ENCODE data around the gene APLF. TPM values are rescaled to one million over a fixed set of nuclear protein-coding genes. Genes with fewer than 3 reads are reported as not detected.

APLF gene
- total RNA-seq, 2 donors from 2014 or later, result 8.7 to 9.7 TPM

- H3K27me3 ChIP-seq (ENCODE audit: control insufficient read depth, insufficient read depth, low read length, poor library complexity, severe bottlenecking), result no peaks in the 10 kb centered on the region
- H3K4me3 ChIP-seq (ENCODE audit: low read length), result no peak overlapping the region
- H3K9me3 ChIP-seq (ENCODE audit: control insufficient read depth, low read length), result peaks cover 8% of the 10 kb centered on the region
- H3K4me1 ChIP-seq (ENCODE audit: control insufficient read depth, insufficient read depth, low read length), result peaks cover 8% of the 10 kb centered on the region
- H3K27ac ChIP-seq (ENCODE audit: low read depth, low read length), result no peak overlapping the region
- 100% methylated on average over 1 of the region's 1 CpG; no CpG with 5 or more reads in 1 of the 2 experiments for WGBS, 2 experiments (ENCODE audit: insufficient coverage in 1 of 2, insufficient read length in 1 of 2)
- TF ChIP-seq CTCF (conservative IDR thresholded peaks at IDR 0.05), result no peak
- no peak overlapping the region for H3K9ac ChIP-seq (ENCODE audit: extremely low read depth, low read length, poor library complexity, severe bottlenecking)
- Mint-ChIP-seq H3K9me3 (peaks cover 9% of the 10 kb centered on the region), H3K4me3 (no peak overlapping the region), H3K27me3 (ENCODE audit: insufficient read depth) (no peaks in the 10 kb centered on the region), H3K27ac (no peak overlapping the region), H3K4me1 (peaks cover 35% of the 10 kb centered on the region), H3K36me3 (ENCODE audit: low read depth) (peaks cover 9% of the 10 kb centered on the region)
- no peak for DNase-seq
- H3K36me3 ChIP-seq (ENCODE audit: control insufficient read depth, insufficient read depth, low read length), result no peaks in the 10 kb centered on the region
These were observed 9.1 kb downstream of the APLF start for GRCh38 chr2:68476454-68476853.

- Histone ChIP-seq H3K4me1 (ENCODE audit: control insufficient read depth, insufficient read depth, low read length) (peaks cover 9% of the 10 kb centered on the region), H3K9me3 (ENCODE audit: control insufficient read depth, low read length) (peaks cover 8% of the 10 kb centered on the region), H3K27me3 (ENCODE audit: control insufficient read depth, insufficient read depth, low read length, poor library complexity, severe bottlenecking) (no peaks in the 10 kb centered on the region), H3K4me3 (ENCODE audit: low read length) (peak overlapping the region; percentile 37), H3K36me3 (ENCODE audit: control insufficient read depth, insufficient read depth, low read length) (no peaks in the 10 kb centered on the region), H3K27ac (ENCODE audit: low read depth, low read length) (no peak overlapping the region), H3K9ac (ENCODE audit: extremely low read depth, low read length, poor library complexity, severe bottlenecking) (no peak overlapping the region)
- no peak for TF ChIP-seq CTCF (conservative IDR thresholded peaks at IDR 0.05)
- H3K4me1 Mint-ChIP-seq, result peaks cover 36% of the 10 kb centered on the region
- no peak overlapping the region for H3K4me3 Mint-ChIP-seq
- no peak for DNase-seq
- 64 to 86% methylated on average over 1 of the region's 1 CpG for WGBS, 2 experiments (ENCODE audit: insufficient coverage in 1 of 2, insufficient read length in 1 of 2)
- peaks cover 9% of the 10 kb centered on the region for H3K36me3 Mint-ChIP-seq (ENCODE audit: low read depth)
- peak overlapping the region; percentile 1 for H3K27ac Mint-ChIP-seq
- peaks cover 9% of the 10 kb centered on the region for H3K9me3 Mint-ChIP-seq
- H3K27me3 Mint-ChIP-seq (ENCODE audit: insufficient read depth), result no peaks in the 10 kb centered on the region
These were observed 11.3 kb downstream of the APLF start for GRCh38 chr2:68478688-68479087.

GRCh38 chr2:68482296-68482820 is 15.0 kb downstream of the APLF start:
- Mint-ChIP-seq H3K36me3 (ENCODE audit: low read depth) (peaks cover 9% of the 10 kb centered on the region), H3K27me3 (ENCODE audit: insufficient read depth) (peaks cover 3% of the 10 kb centered on the region), H3K9me3 (peaks cover 4% of the 10 kb centered on the region), H3K27ac (peak overlapping the region; percentile 67), H3K4me1 (peaks cover 33% of the 10 kb centered on the region), H3K4me3 (no peak overlapping the region)
- H3K27ac ChIP-seq (ENCODE audit: low read depth, low read length), result no peak overlapping the region
- H3K36me3 ChIP-seq (ENCODE audit: control insufficient read depth, insufficient read depth, low read length), result no peaks in the 10 kb centered on the region
- no peak for DNase-seq
- H3K9ac ChIP-seq (ENCODE audit: extremely low read depth, low read length, poor library complexity, severe bottlenecking), result no peak overlapping the region
- 90% methylated on average over 2 of the region's 2 CpGs; no CpG with 5 or more reads in 1 of the 2 experiments for WGBS, 2 experiments (ENCODE audit: insufficient coverage in 1 of 2, insufficient read length in 1 of 2)
- H3K27me3 ChIP-seq (ENCODE audit: control insufficient read depth, insufficient read depth, low read length, poor library complexity, severe bottlenecking), result no peaks in the 10 kb centered on the region
- no peak overlapping the region for H3K4me3 ChIP-seq (ENCODE audit: low read length)
- TF ChIP-seq CTCF (conservative IDR thresholded peaks at IDR 0.05), result no peak
- peaks cover 9% of the 10 kb centered on the region for H3K4me1 ChIP-seq (ENCODE audit: control insufficient read depth, insufficient read depth, low read length)
- peaks cover 8% of the 10 kb centered on the region for H3K9me3 ChIP-seq (ENCODE audit: control insufficient read depth, low read length)

Data from endodermal cell (in vitro differentiated cells).